Stimulated activated effector memory CD8-positive, alpha-beta T cell treated with anti-CD3 and anti-CD28 coated beads, Interleukin-12 subunit alpha, Interleukin-12 subunit beta, amount 100 ng/mL, for 72 hours (primary cell): ENCODE results near the gene NR2F2.

ENCODE experiments used
- ATAC-seq: fragments of 150-1000 bp; cut with Tn5 transposase; 2 replicates; pipeline ENCODE4 v1.10.0; 2021
- DNase-seq, 2 donors: peaks; one replicate each; pipeline ENCODE4 v3.0.0; 2021 to 2022; ENCODE audit warnings: low spot score in 2 of 2
- H3K27ac Mint-ChIP-seq: one replicate; pipeline ENCODE4 v1.8.0; 2022; ENCODE audit warnings: mild to moderate bottlenecking, mixed read lengths
- H3K36me3 Mint-ChIP-seq: one replicate; pipeline ENCODE4 v1.8.0; 2022; ENCODE audit warnings: mild to moderate bottlenecking, mixed read lengths
- H3K4me1 Mint-ChIP-seq: one replicate; pipeline ENCODE4 v1.8.0; 2022; ENCODE audit warnings: mixed read lengths
- H3K4me3 Mint-ChIP-seq: one replicate; pipeline ENCODE4 v1.8.0; 2022; ENCODE audit warnings: mild to moderate bottlenecking, mixed read lengths
- H3K9me3 Mint-ChIP-seq: one replicate; pipeline ENCODE4 v1.8.0; 2022; ENCODE audit warnings: mixed read lengths

Gene NR2F2

GRCh38 chr15:96311256-96311955 lies 19.1 kb upstream of the NR2F2 start:
- H3K36me3 Mint-ChIP-seq, result no peaks in the 10 kb centered on the region
- no peak for ATAC-seq
- H3K4me3 Mint-ChIP-seq, result no peak overlapping the region
- no peaks in the 10 kb centered on the region for H3K9me3 Mint-ChIP-seq
- no peak overlapping the region for H3K27ac Mint-ChIP-seq
- no peaks in the 10 kb centered on the region for H3K4me1 Mint-ChIP-seq
- no peak for DNase-seq

- H3K4me3 Mint-ChIP-seq, result no peak overlapping the region
- ATAC-seq, result no peak
These were observed 18.6 kb upstream of the NR2F2 start for GRCh38 chr15:96311956-96312294.

GRCh38 chr15:96312641-96313335 lies 17.7 kb upstream of the NR2F2 start:
- Mint-ChIP-seq H3K4me1 (no peaks in the 10 kb centered on the region), H3K4me3 (no peak overlapping the region), H3K36me3 (no peaks in the 10 kb centered on the region), H3K9me3 (no peaks in the 10 kb centered on the region), H3K27ac (no peak overlapping the region)
- DNase-seq (no peak), ATAC-seq (no peak)

More at GRCh38 chr15:96311956-96312294, 18.6 kb upstream of the NR2F2 start:
- Mint-ChIP-seq H3K9me3 (no peaks in the 10 kb centered on the region), H3K36me3 (no peaks in the 10 kb centered on the region), H3K4me1 (no peaks in the 10 kb centered on the region), H3K27ac (no peak overlapping the region)
- DNase-seq, result no peak

- no peak for ATAC-seq
- H3K4me3 Mint-ChIP-seq, result no peak overlapping the region
These were observed 16.0 kb upstream of the NR2F2 start for GRCh38 chr15:96314518-96314917.

GRCh38 chr15:96314963-96315362 lies 15.5 kb upstream of the NR2F2 start:
- Mint-ChIP-seq H3K4me1 (no peaks in the 10 kb centered on the region), H3K36me3 (no peaks in the 10 kb centered on the region), H3K4me3 (no peak overlapping the region), H3K27ac (no peak overlapping the region), H3K9me3 (no peaks in the 10 kb centered on the region)
- ATAC-seq (no peak), DNase-seq (no peak)

More at GRCh38 chr15:96314518-96314917, 16.0 kb upstream of the NR2F2 start:
- Mint-ChIP-seq H3K27ac (no peak overlapping the region), H3K4me1 (no peaks in the 10 kb centered on the region), H3K36me3 (no peaks in the 10 kb centered on the region), H3K9me3 (no peaks in the 10 kb centered on the region)
- no peak for DNase-seq

GRCh38 chr15:96316953-96317629 lies 13.4 kb upstream of the NR2F2 start:
- Mint-ChIP-seq H3K27ac (no peak overlapping the region), H3K9me3 (no peaks in the 10 kb centered on the region)
- no peak for ATAC-seq

GRCh38 chr15:96320107-96320506 lies 10.4 kb upstream of the NR2F2 start:
- no peaks in the 10 kb centered on the region for H3K9me3 Mint-ChIP-seq
- ATAC-seq (no peak), DNase-seq (no peak)
- no peaks in the 10 kb centered on the region for H3K36me3 Mint-ChIP-seq
- no peak overlapping the region for H3K27ac Mint-ChIP-seq
- no peak overlapping the region for H3K4me3 Mint-ChIP-seq
- H3K4me1 Mint-ChIP-seq, result no peaks in the 10 kb centered on the region

More at GRCh38 chr15:96316953-96317629, 13.4 kb upstream of the NR2F2 start:
- DNase-seq, result no peak
- Mint-ChIP-seq H3K4me3 (no peak overlapping the region), H3K36me3 (no peaks in the 10 kb centered on the region), H3K4me1 (no peaks in the 10 kb centered on the region)

GRCh38 chr15:96320703-96321638 lies 9.5 kb upstream of the NR2F2 start:
- Mint-ChIP-seq H3K4me1 (no peaks in the 10 kb centered on the region), H3K36me3 (no peaks in the 10 kb centered on the region), H3K4me3 (no peak overlapping the region), H3K9me3 (no peaks in the 10 kb centered on the region), H3K27ac (no peak overlapping the region)
- no peak for ATAC-seq
- no peak for DNase-seq

- H3K36me3 Mint-ChIP-seq, result no peaks in the 10 kb centered on the region
- no peaks in the 10 kb centered on the region for H3K9me3 Mint-ChIP-seq
- DNase-seq (no peak), ATAC-seq (no peak)
- no peak overlapping the region for H3K4me3 Mint-ChIP-seq
- H3K4me1 Mint-ChIP-seq, result peaks cover 5% of the 10 kb centered on the region
- H3K27ac Mint-ChIP-seq, result no peak overlapping the region
These were observed 8.6 kb upstream of the NR2F2 start for GRCh38 chr15:96321639-96322535.

GRCh38 chr15:96322536-96323318 lies 7.8 kb upstream of the NR2F2 start:
- Mint-ChIP-seq H3K4me3 (no peak overlapping the region), H3K36me3 (no peaks in the 10 kb centered on the region), H3K27ac (no peak overlapping the region), H3K4me1 (peaks cover 5% of the 10 kb centered on the region), H3K9me3 (no peaks in the 10 kb centered on the region)
- ATAC-seq, result no peak
- DNase-seq, result no peak

- Mint-ChIP-seq H3K27ac (no peak overlapping the region), H3K36me3 (no peaks in the 10 kb centered on the region), H3K4me1 (peaks cover 5% of the 10 kb centered on the region), H3K9me3 (no peaks in the 10 kb centered on the region), H3K4me3 (no peak overlapping the region)
- DNase-seq (no peak), ATAC-seq (no peak)
These were observed 7.0 kb upstream of the NR2F2 start for GRCh38 chr15:96323319-96324145.

GRCh38 chr15:96324192-96324895 lies 6.2 kb upstream of the NR2F2 start:
- ATAC-seq (no peak), DNase-seq (no peak)
- no peaks in the 10 kb centered on the region for H3K9me3 Mint-ChIP-seq
- peaks cover 7% of the 10 kb centered on the region for H3K4me1 Mint-ChIP-seq
- peaks cover 1% of the 10 kb centered on the region for H3K36me3 Mint-ChIP-seq
- no peak overlapping the region for H3K4me3 Mint-ChIP-seq
- H3K27ac Mint-ChIP-seq, result no peak overlapping the region
